ENCODE results near the gene ORC1. TPM values are rescaled to one million over a fixed set of nuclear protein-coding genes. Genes with fewer than 3 reads are reported as not detected.

The ORC1 gene
- total and polyA plus RNA-seq, 2 of the 8 experiments (the other 6 are each of a cell fraction or from before 2014, with no cell fraction given): 36.9 to 49.0 TPM

DNA sequence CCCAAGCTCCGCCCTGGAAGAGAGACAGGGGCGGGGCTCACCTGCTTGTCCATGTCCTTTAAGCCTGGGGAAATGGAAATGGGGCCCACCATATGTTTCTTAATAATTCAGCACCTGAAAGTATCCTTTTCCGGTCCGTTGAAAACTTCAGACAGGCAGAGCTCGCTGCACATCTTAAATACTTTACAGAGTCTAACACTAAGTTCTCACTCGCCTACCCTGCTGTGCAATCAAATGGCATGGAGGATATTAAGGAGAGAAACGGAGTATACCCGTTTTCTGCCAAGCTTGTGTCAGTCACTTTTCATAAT, 37.8 kb downstream of the ORC1 start (continued):
- no peak for TF ChIP-seq CTBP2 (IDR thresholded peaks at IDR 0.05; ENCODE audit: borderline replicate concordance, insufficient read depth, insufficient read length, low read length)
- TF ChIP-seq, protein P1, sequence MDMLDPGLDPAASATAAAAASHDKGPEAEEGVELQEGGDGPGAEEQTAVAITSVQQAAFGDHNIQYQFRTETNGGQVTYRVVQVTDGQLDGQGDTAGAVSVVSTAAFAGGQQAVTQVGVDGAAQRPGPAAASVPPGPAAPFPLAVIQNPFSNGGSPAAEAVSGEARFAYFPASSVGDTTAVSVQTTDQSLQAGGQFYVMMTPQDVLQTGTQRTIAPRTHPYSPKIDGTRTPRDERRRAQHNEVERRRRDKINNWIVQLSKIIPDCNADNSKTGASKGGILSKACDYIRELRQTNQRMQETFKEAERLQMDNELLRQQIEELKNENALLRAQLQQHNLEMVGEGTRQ (IDR thresholded peaks at IDR 0.05; ENCODE audit: low read length): no peak
- TF ChIP-seq HDAC2 (IDR thresholded peaks at IDR 0.05; ENCODE audit: borderline replicate concordance in 1 of 2, low read depth in 2 of 2, low read length in 2 of 2): no peak
